GM12892 (cell line): Measurements from ENCODE around the gene SUCO.

Experiments
- POLR2A ChIP-seq: IDR thresholded peaks from 2 replicates; pipeline ENCODE4 v1.6.1; 2011; ENCODE audit warnings: low read depth, low read length, control low read depth
- TAF1 ChIP-seq: IDR thresholded peaks from 2 replicates; pipeline ENCODE4 v1.6.1; 2011; ENCODE audit warnings: low read depth, mild to moderate bottlenecking, control low read depth, low read length, borderline replicate concordance

DNA sequence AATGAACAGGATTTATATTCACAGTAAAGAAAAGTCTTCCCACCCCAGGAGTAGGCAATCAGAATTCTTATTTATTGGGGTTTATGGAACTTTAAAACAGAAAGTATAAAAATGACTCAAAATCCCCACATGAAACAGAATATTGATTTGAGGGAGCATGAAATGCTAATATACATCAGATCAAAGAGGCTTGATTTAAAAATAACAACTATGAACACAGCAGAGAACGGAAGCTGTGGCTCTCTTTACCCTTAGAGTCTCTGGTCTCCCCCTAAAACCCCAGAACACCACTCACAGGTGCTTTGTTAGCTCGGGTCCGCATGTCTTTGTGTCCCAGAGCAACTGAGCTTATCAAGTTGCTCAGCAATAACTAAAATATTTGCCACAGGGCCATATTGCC, 94.8 kb downstream of the SUCO start:
- TF ChIP-seq POLR2A (no peak), TAF1 (no peak)
